Epithelial cell of proximal tubule (primary cell): ENCODE results near the gene IRF2BP2. TPM values are rescaled to one million over a fixed set of nuclear protein-coding genes. Genes with fewer than 3 reads are reported as not detected.
A peak's percentile ranks its signal among the peaks of the same experiment; 100 is the strongest.

Experiments
- DNase-seq: peaks from one replicate; pipeline ENCODE4 v3.0.0-alpha.2; 2011; ENCODE audit warnings: low read depth
- H3K4me3 ChIP-seq: 2 replicates; pipeline ENCODE4 v1.5.1; 2011; ENCODE audit warnings: low read depth, mild to moderate bottlenecking, low read length
- total RNA-seq: library from RNA; depleted of rRNA; stranded (reverse); fragments of >200 nt; gene quantifications from 2 replicates; pipeline ENCODE4 v1.2.3, GENCODE V29; 2015
- TF ChIP-seq, protein P1 (sequence below): conservative IDR thresholded peaks from 2 replicates; pipeline ENCODE4 v1.5.1; 2012; ENCODE audit warnings: low read depth, mild to moderate bottlenecking, low read length

IRF2BP2 gene
- total RNA-seq, 1 donor from 2014 or later: 70.5 TPM

DNA sequence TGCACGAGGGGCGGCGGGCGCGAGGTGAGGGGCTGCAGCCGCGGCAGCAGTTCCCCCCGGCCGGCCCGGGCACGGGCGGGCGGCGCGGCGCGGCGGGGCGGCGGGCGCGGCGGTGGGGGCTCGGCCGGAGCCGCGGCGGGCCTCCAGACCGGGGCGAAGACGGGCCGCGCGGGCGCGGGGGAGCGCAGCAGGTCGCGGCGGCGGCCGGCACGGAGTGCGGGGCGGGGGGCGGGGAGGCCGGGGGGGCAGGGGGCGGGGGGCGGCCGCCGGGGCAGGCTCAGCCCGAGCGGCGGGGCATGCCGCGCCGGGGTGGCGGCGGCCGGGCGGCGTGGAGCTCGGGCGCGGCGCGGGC lies 311 bp downstream of the IRF2BP2 start:
- DNase-seq: no peak
- TF ChIP-seq, protein P1, sequence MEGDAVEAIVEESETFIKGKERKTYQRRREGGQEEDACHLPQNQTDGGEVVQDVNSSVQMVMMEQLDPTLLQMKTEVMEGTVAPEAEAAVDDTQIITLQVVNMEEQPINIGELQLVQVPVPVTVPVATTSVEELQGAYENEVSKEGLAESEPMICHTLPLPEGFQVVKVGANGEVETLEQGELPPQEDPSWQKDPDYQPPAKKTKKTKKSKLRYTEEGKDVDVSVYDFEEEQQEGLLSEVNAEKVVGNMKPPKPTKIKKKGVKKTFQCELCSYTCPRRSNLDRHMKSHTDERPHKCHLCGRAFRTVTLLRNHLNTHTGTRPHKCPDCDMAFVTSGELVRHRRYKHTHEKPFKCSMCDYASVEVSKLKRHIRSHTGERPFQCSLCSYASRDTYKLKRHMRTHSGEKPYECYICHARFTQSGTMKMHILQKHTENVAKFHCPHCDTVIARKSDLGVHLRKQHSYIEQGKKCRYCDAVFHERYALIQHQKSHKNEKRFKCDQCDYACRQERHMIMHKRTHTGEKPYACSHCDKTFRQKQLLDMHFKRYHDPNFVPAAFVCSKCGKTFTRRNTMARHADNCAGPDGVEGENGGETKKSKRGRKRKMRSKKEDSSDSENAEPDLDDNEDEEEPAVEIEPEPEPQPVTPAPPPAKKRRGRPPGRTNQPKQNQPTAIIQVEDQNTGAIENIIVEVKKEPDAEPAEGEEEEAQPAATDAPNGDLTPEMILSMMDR: no peak
- peak overlapping the region; percentile 62 for H3K4me3 ChIP-seq

DNA sequence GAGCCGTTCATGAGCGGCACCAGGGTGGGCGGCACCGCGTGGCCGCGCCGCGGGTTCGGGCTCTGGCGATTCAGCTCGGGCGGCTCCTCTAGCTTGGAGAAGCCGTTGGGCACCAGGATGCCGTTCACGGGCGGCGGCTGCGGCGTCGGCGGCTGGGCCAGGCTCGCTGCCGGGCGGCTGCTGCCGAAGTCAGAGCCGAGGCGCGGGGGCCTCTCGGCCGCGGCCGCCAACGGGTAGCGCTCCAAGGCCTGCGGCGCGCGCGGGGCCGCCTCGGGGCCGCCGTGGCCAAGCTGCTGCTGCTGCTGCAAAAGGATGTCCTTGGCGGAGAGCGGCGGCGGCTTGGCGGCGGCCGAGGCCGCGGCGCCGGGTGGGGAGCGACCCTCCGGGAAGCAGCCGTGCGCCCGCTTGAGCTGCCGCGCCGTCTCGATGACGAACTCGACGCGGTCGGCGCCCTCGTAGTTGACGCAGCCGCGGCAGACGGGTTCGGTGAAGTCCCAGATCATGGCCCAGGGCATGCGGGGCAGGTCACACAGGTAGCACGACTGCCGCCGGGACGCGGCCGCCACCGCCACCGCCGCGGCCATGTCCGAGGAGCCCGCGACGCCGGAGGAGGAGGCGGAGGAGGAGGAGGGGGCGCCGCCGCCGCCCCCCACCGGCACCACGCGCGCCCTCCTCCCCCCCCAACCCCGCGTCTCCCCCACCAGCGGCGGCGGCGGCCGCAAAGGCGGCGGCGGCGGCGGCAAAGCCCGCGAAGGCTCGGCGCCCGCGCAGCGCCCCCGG lies 877 bp downstream of the IRF2BP2 start:
- peak overlapping the region; percentile 80 for H3K4me3 ChIP-seq
- no peak for DNase-seq
- TF ChIP-seq, protein P1: no peak

DNA sequence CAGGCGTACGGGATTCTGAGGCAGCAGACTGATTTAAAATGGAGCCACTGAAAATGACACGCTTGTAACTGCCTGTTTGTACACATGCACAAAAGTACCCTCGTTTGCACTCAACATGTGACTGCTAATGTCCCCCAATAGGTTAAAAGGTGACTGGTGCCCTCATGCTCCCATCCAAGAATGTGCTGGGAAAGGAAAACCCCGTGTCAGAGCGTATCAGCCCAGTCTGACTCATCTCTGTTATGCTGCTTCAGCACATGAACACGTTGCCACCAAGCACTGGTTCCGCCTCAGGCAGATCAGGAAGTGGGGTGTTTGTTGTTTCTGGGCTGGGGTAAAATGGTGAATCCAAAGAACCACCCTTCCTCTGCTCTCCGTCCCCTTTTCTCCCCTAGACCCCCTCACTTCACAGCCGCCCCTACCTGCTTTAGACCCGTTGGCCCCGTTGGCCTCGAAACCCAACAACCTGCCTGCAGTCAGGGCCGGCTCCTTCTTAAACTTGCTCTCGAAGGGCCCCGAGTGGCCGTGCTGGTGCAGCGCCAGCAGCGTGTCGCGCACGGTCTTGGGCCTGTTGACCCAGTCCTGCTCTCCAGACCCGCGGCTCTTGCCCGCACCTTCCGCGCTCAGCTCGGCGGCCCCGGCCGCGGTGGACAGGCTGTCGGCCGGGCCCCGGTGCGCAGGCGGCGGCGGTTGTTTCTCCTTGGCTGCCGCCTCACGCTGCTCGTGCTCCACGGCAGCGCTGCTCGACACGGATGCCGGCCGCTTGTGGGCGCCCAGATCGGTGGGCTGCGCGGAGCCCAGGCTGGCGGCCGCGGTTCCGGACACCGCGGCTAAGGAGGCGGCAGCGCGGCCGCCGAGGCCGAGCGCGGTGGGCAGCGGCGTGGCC lies 1.7 kb downstream of the IRF2BP2 start:
- peak; percentile 91 for DNase-seq
- TF ChIP-seq, protein P1: peak; percentile 2
- peak overlapping the region; percentile 80 for H3K4me3 ChIP-seq

GRCh38 chr1:234607109-234608024 lies 2.6 kb downstream of the IRF2BP2 start:
- TF ChIP-seq, protein P1: peak; percentile 35
- no peak for DNase-seq
- peak overlapping the region; percentile 80 for H3K4me3 ChIP-seq

DNA sequence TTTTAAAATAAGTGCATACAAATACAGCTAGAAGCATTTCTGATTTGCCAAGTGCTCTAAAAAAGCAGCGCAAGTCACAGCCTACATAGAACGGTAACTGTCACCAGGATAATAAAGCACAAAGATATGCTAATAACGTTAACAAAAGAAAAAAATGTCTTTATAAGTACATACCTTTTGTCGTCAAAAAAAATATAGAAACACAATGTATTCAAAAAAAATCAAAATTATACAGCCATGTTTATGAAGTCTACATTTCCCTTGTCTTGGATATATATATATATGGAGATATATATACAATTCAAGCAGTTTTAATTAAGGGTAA lies 3.2 kb downstream of the IRF2BP2 start:
- TF ChIP-seq, protein P1: no peak
- DNase-seq: no peak
- peak overlapping the region; percentile 80 for H3K4me3 ChIP-seq

- DNase-seq: no peak
- TF ChIP-seq, protein P1: peak; percentile 6
Observed at GRCh38 chr1:234605983-234606783, 3.8 kb downstream of the IRF2BP2 start.

More at GRCh38 chr1:234605983-234606783, 3.8 kb downstream of the IRF2BP2 start:
- H3K4me3 ChIP-seq: peak overlapping the region; percentile 80
